ENCODE data around the gene NINJ2.

- no peak for TF ChIP-seq CTCF (IDR thresholded peaks at IDR 0.05 in 2 of 3, conservative IDR thresholded peaks at IDR 0.05 in 1 of 3; ENCODE audit: control insufficient read depth in 2 of 3, extremely low read depth in 1 of 3, insufficient read depth in 1 of 3, low read depth in 3 of 3, low read length in 3 of 3)
- TF ChIP-seq POLR2A (IDR thresholded peaks at IDR 0.05; ENCODE audit: low read depth, low read length): no peak
- TF ChIP-seq GABPA (IDR thresholded peaks at IDR 0.05; ENCODE audit: low read depth): no peak
- TF ChIP-seq BHLHE40 (IDR thresholded peaks at IDR 0.05; ENCODE audit: borderline replicate concordance in 1 of 2, low read depth in 2 of 2, low read length in 1 of 2): no peak
- no peak for TF ChIP-seq IRF4 (IDR thresholded peaks at IDR 0.05; ENCODE audit: low read depth, low read length)
- no peak for TF ChIP-seq POLR2AphosphoS5 (IDR thresholded peaks at IDR 0.05; ENCODE audit: low read length)
- no peak for TF ChIP-seq KDM1A (IDR thresholded peaks at IDR 0.05; ENCODE audit: borderline replicate concordance)
- TF ChIP-seq CEBPB (IDR thresholded peaks at IDR 0.05; ENCODE audit: borderline replicate concordance in 1 of 2, low read depth in 2 of 2, low read length in 2 of 2): no peak
- no peak for TF ChIP-seq POLR2AphosphoS2 (IDR thresholded peaks at IDR 0.05; ENCODE audit: low read depth, low read length)
- TF ChIP-seq SIN3A (IDR thresholded peaks at IDR 0.05; ENCODE audit: low read depth, low read length): no peak
- TF ChIP-seq EP300 (IDR thresholded peaks at IDR 0.05; ENCODE audit: borderline replicate concordance in 1 of 2, control insufficient read depth in 1 of 2, low read depth in 2 of 2, low read length in 2 of 2): no peak
- no peak for TF ChIP-seq SMAD1 (IDR thresholded peaks at IDR 0.05; ENCODE audit: low read depth, partially characterized antibody)
These were observed 10.6 kb upstream of the NINJ2 start for GRCh38 chr12:673849-674248.

Measured in GM12878 (cell line).